Osteoblast (primary cell): ENCODE data around the gene REPS2. TPM values are rescaled to one million over a fixed set of nuclear protein-coding genes. Genes with fewer than 3 reads are reported as not detected.

Experiments
- DNase-seq: peaks from one replicate; pipeline ENCODE4 v3.0.0; 2011; ENCODE audit warnings: low spot score, mixed read lengths; ENCODE audit not compliant: insufficient read length; ENCODE audit errors: missing footprints
- H2AFZ ChIP-seq: 2 replicates; pipeline ENCODE4 v1.6.0; 2011; ENCODE audit warnings: mild to moderate bottlenecking, low read length
- H3K27ac ChIP-seq: 2 replicates; pipeline ENCODE4 v1.5.1; 2011; ENCODE audit warnings: mild to moderate bottlenecking, low read depth, low read length, moderate library complexity
- H3K27me3 ChIP-seq: 2 replicates; pipeline ENCODE4 v1.6.0; 2012; ENCODE audit warnings: mild to moderate bottlenecking, control low read depth, inconsistent platforms, low read length, moderate library complexity; ENCODE audit not compliant: insufficient read depth
- H3K36me3 ChIP-seq: 2 replicates; pipeline ENCODE4 v1.5.1; 2011; ENCODE audit warnings: mild to moderate bottlenecking, low read length, control low read depth, moderate library complexity; ENCODE audit not compliant: insufficient read depth
- H3K4me1 ChIP-seq: 2 replicates; pipeline ENCODE4 v1.5.1; 2011; ENCODE audit warnings: mild to moderate bottlenecking, low read length, control low read depth, moderate library complexity; ENCODE audit not compliant: insufficient read depth
- H3K4me2 ChIP-seq: 2 replicates; pipeline ENCODE4 v1.6.0; 2011; ENCODE audit warnings: mild to moderate bottlenecking, low read length; ENCODE audit not compliant: insufficient read depth
- H3K4me3 ChIP-seq: fragments of 200-600 bp; sonication (generic); 3 replicates; pipeline ENCODE4 v1.5.1; 2012; ENCODE audit warnings: mild to moderate bottlenecking, low read length, inconsistent platforms; ENCODE audit not compliant: insufficient read depth
- H3K79me2 ChIP-seq: 2 replicates; pipeline ENCODE4 v1.6.0; 2012; ENCODE audit warnings: mild to moderate bottlenecking, low read length, control low read depth, inconsistent platforms; ENCODE audit not compliant: insufficient read depth
- H3K9me3 ChIP-seq: 2 replicates; pipeline ENCODE4 v1.5.1; 2011; ENCODE audit warnings: low read depth, low read length, control low read depth
- H4K20me1 ChIP-seq: 2 replicates; pipeline ENCODE4 v1.6.0; 2012; ENCODE audit warnings: mild to moderate bottlenecking, low read length, control low read depth; ENCODE audit not compliant: insufficient read depth
- total RNA-seq: library from RNA; depleted of rRNA; stranded (reverse); fragments of >200 nt; gene quantifications from 2 replicates; pipeline ENCODE4 v1.2.3, GENCODE V29; 2012
- TF ChIP-seq, protein P1 (sequence below): IDR thresholded peaks from 2 replicates; pipeline ENCODE4 v1.5.1; 2011; ENCODE audit warnings: mild to moderate bottlenecking, low read depth, low read length, moderate library complexity; ENCODE audit errors: extremely low read depth

The REPS2 gene
- total RNA-seq, 1 donor: 0.72 TPM

DNA sequence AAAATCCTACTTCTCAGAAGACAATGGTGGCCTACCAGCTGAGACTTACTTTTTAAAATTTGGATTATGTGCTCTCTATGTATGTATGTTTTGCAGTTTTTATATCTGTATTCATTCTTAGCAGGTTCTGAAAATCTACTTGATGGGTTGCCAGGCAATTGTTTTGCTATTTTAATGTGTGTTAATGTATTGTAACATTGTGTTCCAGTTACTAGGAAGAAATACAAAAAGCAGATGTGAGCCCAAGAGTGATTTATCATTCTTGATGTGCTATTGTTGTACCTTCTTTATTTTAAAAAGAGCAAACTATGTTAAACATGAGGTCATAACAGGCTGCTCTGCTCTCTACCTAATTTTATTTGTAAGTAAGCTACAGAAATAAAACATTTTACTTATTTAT, 81.9 kb downstream of the REPS2 start:
- no peak overlapping the region for H2AFZ ChIP-seq
- H3K27ac ChIP-seq: no peak overlapping the region
- H4K20me1 ChIP-seq: no peaks in the 10 kb centered on the region
- H3K4me1 ChIP-seq: no peaks in the 10 kb centered on the region
- TF ChIP-seq, protein P1, sequence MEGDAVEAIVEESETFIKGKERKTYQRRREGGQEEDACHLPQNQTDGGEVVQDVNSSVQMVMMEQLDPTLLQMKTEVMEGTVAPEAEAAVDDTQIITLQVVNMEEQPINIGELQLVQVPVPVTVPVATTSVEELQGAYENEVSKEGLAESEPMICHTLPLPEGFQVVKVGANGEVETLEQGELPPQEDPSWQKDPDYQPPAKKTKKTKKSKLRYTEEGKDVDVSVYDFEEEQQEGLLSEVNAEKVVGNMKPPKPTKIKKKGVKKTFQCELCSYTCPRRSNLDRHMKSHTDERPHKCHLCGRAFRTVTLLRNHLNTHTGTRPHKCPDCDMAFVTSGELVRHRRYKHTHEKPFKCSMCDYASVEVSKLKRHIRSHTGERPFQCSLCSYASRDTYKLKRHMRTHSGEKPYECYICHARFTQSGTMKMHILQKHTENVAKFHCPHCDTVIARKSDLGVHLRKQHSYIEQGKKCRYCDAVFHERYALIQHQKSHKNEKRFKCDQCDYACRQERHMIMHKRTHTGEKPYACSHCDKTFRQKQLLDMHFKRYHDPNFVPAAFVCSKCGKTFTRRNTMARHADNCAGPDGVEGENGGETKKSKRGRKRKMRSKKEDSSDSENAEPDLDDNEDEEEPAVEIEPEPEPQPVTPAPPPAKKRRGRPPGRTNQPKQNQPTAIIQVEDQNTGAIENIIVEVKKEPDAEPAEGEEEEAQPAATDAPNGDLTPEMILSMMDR: no peak
- H3K36me3 ChIP-seq: no peaks in the 10 kb centered on the region
- no peak for DNase-seq
- peaks cover 6% of the 10 kb centered on the region for H3K27me3 ChIP-seq
- H3K79me2 ChIP-seq: no peaks in the 10 kb centered on the region
- no peaks in the 10 kb centered on the region for H3K9me3 ChIP-seq
- no peak overlapping the region for H3K4me3 ChIP-seq
- no peak overlapping the region for H3K4me2 ChIP-seq

DNA sequence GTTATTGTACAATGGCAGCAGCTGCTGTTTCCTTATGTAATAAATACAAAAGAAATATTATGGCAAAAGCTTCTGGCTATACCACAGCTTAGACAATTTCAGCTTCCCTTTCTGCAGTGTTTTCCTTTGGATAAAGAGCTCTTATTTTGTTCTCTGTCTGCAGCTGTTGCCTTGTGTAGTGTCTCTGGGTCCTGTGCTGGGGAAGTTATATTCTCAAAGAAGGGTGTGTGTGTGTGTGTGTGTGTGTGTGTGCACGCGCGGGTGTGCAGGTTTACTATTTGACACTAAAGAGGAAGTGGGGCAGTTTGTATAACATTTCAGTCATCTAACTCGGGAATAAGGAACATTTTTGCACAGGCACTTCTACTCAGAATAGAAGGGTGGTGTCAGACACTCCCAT, 83.6 kb downstream of the REPS2 start:
- DNase-seq: no peak

DNA sequence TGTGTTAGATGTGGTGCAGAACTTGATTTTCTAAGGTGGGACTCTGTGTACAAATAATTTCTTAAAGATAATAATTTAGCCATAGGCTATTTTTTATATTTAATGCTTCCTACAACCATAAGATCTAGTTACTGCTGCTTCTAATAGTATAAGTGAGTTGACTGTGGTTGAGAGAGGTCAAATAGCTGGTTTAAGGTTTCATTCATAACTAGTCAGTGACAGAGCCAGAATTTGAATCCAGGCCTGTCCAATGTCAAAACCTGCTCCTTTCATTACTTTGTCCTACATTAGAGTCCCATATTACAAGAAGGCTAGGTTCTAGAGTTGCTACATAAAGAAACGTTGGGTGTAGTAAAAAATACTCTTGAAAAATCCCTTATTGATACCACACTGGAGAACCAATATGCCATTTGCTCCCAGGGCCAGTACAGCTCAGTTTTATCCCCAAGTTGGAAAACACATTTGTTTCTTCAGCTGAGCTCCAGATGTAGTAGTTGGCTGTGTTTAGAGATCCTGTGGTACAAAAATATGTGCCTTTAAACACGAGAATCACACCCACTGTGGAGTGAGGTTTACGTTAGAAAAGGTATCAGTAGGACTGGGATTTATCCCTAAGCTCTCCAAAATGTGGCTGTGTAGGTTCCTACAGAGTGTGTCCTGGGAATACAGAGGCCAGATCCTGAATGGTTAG, 84.3 kb downstream of the REPS2 start:
- H3K36me3 ChIP-seq: no peaks in the 10 kb centered on the region
- H3K4me2 ChIP-seq: no peak overlapping the region
- no peak overlapping the region for H2AFZ ChIP-seq
- no peaks in the 10 kb centered on the region for H3K79me2 ChIP-seq
- no peak overlapping the region for H3K27ac ChIP-seq
- no peak for DNase-seq
- no peak overlapping the region for H3K4me3 ChIP-seq
- H3K4me1 ChIP-seq: no peaks in the 10 kb centered on the region
- peaks cover 3% of the 10 kb centered on the region for H3K27me3 ChIP-seq
- TF ChIP-seq, protein P1: no peak
- no peaks in the 10 kb centered on the region for H4K20me1 ChIP-seq
- no peaks in the 10 kb centered on the region for H3K9me3 ChIP-seq

More for the DNA sequence above, 83.6 kb downstream of the REPS2 start:
- Histone ChIP-seq H3K27ac (no peak overlapping the region), H4K20me1 (no peaks in the 10 kb centered on the region), H3K36me3 (no peaks in the 10 kb centered on the region), H3K4me3 (no peak overlapping the region), H3K4me2 (no peak overlapping the region), H2AFZ (no peak overlapping the region), H3K4me1 (no peaks in the 10 kb centered on the region), H3K27me3 (peaks cover 3% of the 10 kb centered on the region), H3K79me2 (no peaks in the 10 kb centered on the region), H3K9me3 (no peaks in the 10 kb centered on the region)
- TF ChIP-seq, protein P1: no peak

DNA sequence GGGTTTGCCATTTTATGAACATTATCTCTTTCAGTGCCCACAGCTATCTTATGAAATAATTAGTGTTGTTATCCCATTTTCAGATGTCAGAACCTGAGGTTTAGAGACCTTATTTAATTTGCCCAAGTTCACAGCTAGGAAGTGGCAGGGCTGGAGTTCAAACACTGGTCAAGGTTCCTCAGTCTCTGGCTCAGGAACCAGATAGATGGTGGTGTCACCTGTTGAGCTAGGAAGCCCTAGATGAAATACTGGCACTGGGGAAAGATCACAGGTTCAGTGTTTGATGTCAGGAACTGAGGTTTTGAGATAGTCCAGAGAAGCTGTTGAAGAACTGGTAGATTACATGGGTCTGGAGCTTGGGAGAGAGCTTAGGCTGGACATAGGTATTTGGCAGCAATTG, 85.4 kb downstream of the REPS2 start:
- Histone ChIP-seq H3K27ac (no peak overlapping the region), H3K36me3 (no peaks in the 10 kb centered on the region), H3K79me2 (no peaks in the 10 kb centered on the region), H3K4me1 (no peaks in the 10 kb centered on the region), H3K4me3 (no peak overlapping the region), H3K27me3 (peaks cover 3% of the 10 kb centered on the region), H4K20me1 (no peaks in the 10 kb centered on the region), H3K9me3 (no peaks in the 10 kb centered on the region), H2AFZ (no peak overlapping the region), H3K4me2 (no peak overlapping the region)
- no peak for DNase-seq
- TF ChIP-seq, protein P1: no peak
